MM.1S (cell line): ENCODE data around the gene HLA-DPA1.

Experiments
- CTCF ChIP-seq: fragments of 300-600 bp; sonication (generic); IDR thresholded peaks from 2 replicates; pipeline ENCODE4 v1.5.1; 2016; ENCODE audit warnings: antibody characterized with exemption, low read length, mixed read lengths
- EZH2 ChIP-seq: fragments of 300-600 bp; sonication (generic); optimal IDR thresholded peaks from 2 replicates; pipeline ENCODE3; 2017; ENCODE audit warnings: low read depth, mild to moderate bottlenecking, antibody characterized with exemption, low read length, mixed read lengths
- EZH2phosphoT487 ChIP-seq: fragments of 300-600 bp; sonication (generic); IDR thresholded peaks from 2 replicates; pipeline ENCODE4 v1.6.1; 2018; ENCODE audit warnings: antibody characterized with exemption, low read length

- TF ChIP-seq EZH2, result no peak
- no peak for TF ChIP-seq CTCF
- TF ChIP-seq EZH2phosphoT487, result no peak
Measured at GRCh38 chr6:33053230-33053629, 20.2 kb downstream of the HLA-DPA1 start.
